Glomerular endothelial cell (primary cell): ENCODE measurements around the gene ORMDL1. TPM values are rescaled to one million over a fixed set of nuclear protein-coding genes. Genes with fewer than 3 reads are reported as not detected.

Experiments used
- DNase-seq: peaks from one replicate; pipeline ENCODE4 v3.0.0-alpha.2; 2011; ENCODE audit warnings: low read depth, low spot score; ENCODE audit errors: extremely low read depth
- total RNA-seq: library from RNA; depleted of rRNA; stranded (reverse); fragments of >200 nt; gene quantifications from 2 replicates; pipeline ENCODE4 v1.2.3, GENCODE V29; 2015

ORMDL1 gene
- total RNA-seq = 47.8 and 70.6 TPM in 2 replicates

- no peak for DNase-seq
Measured at GRCh38 chr2:189783927-189784867, at the start of gene ORMDL1, which contains the start of gene PMS1. Gene ORMDL1, minus strand, starts transcription at chr2:189784339. Its CDS starts 1,744 bp downstream, at chr2:189782595. Gene PMS1, plus strand, starts transcription at chr2:189784450. Its CDS starts 7,360 bp downstream, at chr2:189791810.

DNA sequence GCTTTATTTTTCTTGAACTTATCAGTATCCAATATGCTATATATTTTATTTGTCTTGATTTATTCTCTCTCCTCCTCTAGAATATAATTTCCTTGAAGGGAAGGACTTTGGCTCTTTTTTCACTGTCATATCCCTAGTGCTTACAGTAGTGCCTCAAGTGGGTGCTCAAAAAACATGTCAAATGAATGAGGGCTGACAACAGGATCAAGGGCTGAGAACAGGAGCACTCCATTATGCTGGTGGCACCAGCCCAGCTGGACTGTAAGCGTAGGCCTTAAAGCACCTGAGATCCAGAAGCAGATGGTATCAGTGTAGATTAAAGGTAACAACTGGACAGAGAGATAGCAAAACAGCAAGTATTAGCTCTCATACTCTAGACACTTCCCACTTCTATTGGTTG, 46.4 kb upstream of the ORMDL1 start:
- no peak for DNase-seq

GRCh38 chr2:189829102-189829833, 45.1 kb upstream of the ORMDL1 start:
- no peak for DNase-seq

DNA sequence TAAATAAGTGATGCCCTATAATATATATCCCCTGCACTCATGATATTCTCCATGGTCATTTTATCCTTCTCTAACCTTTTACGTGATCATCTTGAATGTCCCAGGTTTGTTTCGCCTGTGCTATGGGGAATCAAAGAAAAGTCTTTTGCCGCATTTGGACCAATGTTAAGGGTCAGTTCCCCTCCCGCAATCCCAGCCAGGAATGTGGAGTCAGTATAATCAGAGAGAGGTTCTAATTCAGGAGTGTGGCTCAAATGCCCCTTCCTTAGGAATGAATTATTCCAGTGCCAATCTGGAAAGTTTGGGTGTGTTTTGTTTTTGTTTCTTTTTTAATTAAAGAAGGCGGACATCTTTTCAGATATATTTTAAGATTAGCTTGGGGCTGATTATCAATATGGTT, 41.9 kb upstream of the ORMDL1 start:
- no peak for DNase-seq

DNA sequence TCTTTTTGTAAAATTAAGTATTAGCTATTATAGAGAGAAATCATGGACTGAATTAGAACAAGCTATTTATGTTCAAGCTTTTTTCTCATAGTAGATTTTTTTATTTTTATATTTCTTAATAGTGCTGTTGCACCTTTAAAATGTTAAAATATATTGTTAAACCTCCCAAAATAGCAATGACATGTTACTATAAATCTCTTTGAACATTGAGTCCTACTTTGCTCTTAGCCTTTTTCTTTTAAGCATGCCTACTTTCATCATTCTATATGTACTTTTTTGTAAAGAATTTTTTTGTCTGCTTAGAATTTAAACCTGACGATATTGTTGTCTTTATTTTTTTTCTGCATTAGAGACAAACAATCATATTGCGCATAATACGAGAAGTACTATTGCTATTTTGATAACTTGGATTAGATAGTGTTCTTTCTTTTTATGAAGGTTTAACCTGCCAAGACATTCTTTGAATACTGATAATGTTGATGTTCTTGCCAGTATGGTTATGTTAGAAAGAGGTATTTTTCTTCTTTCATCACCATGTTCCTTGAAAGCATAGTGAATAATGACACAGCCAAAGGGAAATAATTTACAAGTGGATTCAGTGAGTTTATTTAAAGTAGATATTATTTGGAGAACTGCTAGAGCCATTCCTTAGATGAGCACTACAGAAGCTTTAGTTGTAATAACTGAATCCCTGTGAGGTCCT, 40.7 kb upstream of the ORMDL1 start:
- DNase-seq = no peak

DNA sequence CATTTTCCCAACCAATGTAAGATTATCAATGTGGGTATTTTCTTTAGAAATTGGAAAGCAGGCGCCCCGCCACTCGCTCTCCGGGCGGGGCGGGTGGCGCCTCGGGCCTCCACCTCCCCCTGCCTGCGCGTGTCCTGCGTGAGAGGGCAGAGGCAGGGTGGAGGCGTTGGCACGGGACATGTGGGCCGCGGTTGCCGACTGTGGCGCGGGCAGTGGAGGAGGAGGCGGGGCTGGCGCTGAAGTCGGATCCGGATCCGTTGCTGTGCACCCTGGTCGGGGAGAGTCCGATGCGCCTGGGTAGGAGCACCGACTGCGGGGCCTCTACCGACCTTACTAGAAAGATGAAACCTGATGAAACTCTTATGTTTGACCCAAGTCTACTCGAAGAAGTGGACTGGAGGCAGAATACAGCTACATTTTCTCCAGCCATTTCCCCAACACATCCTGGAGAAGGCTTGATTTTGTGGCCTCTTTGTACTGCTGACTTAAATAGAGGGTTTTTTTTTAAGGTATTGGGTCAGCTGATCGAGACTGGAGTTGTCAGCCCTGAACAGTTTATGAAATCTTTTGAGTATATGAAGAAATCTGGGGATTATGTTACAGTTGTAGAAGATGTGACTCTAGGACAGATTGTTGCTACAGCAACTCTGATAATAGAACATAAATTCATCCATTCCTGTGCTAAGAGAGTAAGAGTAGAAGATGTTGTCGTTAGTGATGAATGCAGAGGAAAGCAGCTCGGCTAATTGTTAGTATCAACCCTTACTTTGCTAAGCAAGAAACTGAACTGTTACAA, 38.0 kb upstream of the ORMDL1 start:
- DNase-seq = no peak

DNA sequence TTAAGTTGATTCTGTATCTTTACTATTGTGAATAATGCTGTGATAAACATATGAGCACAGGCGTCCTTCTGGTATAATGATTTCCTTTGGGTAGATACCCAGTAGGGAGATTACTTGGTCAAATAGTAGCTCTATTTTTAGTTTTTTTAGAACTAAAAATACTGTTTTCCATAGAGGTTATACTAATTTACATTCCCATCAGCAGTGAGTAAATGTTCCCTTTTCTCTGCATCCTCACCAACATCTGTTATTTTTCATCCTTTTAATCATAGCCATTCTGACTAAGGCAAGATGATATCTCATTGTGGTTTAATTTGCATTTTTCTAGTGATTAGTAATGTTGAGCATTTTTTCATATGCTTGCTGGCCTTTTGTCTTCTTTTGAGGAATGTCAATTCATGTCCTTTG, 35.2 kb upstream of the ORMDL1 start:
- DNase-seq = no peak

GRCh38 chr2:189818249-189819038, 34.3 kb upstream of the ORMDL1 start:
- no peak for DNase-seq

DNA sequence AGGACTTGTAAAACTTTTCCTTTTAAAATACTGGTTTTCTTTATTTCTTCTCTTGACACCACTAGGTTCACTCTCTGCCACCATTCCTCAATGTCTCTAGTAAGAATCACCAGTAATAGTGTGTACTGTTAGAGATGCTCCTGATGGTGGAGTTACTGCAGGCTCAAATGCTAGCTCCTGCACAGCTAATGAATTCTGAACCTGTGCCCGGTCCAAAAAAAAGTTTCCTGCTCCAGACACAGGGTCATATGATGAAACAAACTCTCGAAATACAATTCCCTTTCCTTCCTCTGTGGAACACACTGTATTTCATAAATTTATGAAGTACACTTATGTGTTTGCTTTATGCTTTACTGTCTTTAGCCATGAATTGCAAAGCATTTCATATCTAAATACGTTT, 19.3 kb upstream of the ORMDL1 start:
- no peak for DNase-seq

DNA sequence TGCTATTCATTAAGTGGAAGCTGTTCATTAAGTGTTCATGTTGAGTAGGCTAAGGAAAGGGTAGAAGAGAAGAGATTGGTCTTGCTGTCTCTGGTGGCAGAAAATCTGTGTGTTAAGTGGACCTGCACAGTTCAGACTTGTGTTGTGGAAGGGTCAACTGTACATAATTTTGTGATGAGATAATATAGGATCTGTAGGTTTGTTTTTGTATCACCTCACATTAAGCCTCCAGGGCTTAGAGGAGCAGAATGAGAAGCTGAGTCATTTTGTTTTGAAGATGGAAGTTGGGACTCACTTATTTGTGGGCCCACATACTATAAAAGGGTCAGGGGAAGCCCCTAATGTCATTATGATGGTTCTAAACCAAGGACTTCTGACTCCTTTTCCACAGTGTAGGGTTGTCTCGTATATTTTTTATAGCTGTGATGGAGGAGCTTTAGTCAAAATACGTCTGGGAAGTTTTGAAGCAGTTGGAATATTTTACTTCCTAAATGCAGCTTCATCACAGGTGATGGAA, 18.3 kb upstream of the ORMDL1 start:
- DNase-seq = no peak

DNA sequence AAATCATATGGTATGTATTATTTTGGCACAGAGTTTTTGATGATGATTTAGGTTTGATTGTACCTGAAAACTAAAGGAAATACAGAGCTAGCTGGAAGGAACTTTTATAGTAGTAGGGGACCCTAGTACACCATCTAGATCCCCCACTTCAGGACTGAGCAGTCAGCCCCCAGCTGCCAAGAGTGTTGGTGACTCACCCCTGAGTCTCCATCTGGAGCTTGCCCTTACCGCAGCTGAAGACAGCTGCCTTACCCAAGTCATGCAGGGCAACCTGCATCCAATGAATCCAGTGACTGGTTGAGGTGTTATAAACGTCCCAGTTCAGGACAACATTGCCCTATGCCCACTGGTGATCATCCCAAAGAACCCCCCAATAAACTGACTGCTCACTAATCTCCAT, 15.4 kb upstream of the ORMDL1 start:
- no peak for DNase-seq

DNA sequence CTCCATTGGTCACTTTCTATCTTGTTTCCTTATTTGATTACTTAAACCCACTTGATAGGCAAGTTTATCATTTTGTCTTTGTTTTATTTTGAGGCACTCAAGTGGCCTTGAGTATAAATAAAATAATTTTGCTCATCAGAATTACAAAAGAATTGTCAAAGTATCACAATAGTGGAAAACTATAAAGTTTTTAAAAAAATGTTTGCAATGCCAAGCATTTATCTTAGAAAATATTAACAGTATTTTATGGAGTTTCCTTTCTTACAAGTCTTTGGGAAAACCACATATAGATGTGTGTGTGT, 14.8 kb upstream of the ORMDL1 start:
- DNase-seq = no peak

DNA sequence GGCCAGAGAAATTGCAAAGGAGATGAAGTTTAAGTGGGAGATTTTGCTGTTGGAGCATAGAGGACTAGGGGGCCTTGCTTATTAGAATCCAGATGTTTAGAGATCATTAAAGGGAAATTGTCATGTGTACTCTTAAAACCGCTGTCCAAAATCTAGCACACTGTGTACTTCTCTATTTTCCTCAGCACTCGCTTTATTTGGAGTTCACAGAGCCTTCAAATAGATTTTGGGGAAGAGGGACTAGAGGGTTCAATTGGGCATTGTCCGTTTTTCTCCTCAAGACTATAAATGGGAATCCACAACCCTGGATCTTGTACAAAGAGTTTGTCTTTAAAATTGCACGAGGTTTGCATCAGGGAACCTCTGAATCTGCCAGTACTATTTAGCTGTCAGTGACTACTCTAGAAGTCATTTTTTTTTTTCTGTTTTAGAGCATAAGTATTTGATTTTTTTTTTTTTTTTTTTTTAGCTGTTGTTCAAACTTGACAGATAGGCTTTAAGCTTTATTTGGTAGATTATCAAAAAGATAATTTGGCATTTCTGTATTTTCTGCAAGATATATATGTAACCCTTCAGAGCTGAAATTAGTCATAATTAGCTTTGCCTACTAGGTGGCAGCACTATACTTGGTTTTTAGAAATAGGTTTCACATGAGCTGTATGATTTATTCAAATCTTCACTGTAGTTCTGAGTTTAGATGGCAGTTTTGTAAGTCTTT, 14.3 kb upstream of the ORMDL1 start:
- DNase-seq = no peak

DNA sequence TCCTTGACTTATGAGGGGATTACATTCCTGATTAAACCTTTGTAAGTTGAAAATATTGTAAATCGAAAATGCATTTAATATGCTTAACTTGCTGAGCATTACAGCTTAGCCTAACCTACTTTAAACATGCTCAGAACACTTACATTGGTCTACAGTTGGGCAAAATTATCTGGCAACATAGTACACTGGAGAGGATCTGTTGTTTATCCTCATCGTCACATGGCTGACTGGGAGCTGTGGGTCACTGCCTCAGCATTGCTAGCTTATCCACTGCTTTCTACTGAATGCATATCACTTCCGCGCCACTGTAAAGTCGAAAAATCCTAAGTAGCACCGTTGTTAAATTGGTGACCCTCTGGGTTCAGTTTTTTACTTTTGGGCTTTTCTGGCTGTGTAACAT, 13.8 kb upstream of the ORMDL1 start:
- no peak for DNase-seq

DNA sequence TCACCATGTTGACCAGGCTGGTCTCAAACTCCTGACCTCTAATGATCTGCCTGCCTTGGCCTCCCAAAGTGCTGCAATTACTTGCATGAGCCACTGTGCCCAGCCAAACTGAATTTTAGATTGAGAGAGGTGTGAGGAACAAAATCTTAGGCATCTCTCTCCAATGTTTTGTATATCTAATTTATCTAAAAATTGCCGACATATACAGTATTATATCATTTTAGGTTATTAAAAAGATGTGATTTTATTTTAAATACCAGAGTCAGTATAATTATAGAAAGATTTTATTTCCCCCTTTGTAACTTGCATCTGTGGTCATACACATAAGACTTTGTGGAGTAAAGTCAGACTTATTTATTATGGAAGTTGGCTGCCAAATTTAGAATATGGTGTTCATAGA, 10.2 kb upstream of the ORMDL1 start:
- DNase-seq = no peak

- no peak for DNase-seq
Measured at GRCh38 chr2:189791338-189792042, 7.4 kb upstream of the ORMDL1 start.

GRCh38 chr2:189783451-189783926, 650 bp downstream of the ORMDL1 start:
- no peak for DNase-seq

DNA sequence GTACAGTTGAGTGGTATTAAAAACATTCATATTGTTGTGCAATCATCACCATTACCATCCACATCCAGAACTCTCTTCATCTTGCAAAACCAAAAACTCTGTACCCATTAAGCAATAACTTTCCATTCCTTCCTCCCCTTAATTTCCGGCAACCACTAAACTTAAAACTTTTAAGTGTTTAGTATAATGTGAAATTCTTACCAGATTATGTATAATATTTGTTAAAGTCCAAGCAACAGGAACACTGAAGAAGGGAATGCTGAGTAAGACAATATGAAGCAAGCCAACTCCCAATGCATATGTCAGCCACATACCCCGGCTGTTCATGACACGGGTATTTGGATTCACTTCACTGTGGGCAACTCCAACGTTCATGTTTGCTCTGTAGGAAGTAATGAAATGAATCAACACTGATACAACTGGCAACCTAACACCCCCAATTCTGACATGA, 1.9 kb downstream of the ORMDL1 start:
- DNase-seq = no peak
